ENCODE measurements around the gene FLOT2. TPM values are rescaled to one million over a fixed set of nuclear protein-coding genes. Genes with fewer than 3 reads are reported as not detected.

Gene FLOT2
- total and polyA plus RNA-seq, 9 donors, result 24.5 to 77.3 (median 75.3) TPM

- H3K27me3 ChIP-seq (ENCODE audit: control insufficient read depth, insufficient read depth, low read length), result no peaks in the 10 kb centered on the region
- 90% methylated on average over 2 of the region's 10 CpGs for WGBS (ENCODE audit: insufficient coverage)
- H3K9me3 ChIP-seq (replicated peaks; ENCODE audit: control insufficient read depth, low read depth, low read length), result no peaks in the 10 kb centered on the region
- DNase-seq, result no peak
- no peaks in the 10 kb centered on the region for H3K4me1 ChIP-seq (ENCODE audit: control insufficient read depth, insufficient read depth, low read length)
- H3K36me3 ChIP-seq (ENCODE audit: control insufficient read depth, insufficient read depth, low read length), result peaks cover 73% of the 10 kb centered on the region
- no peak overlapping the region for H3K4me3 ChIP-seq (ENCODE audit: low read length)
- no peak overlapping the region for H3K27ac ChIP-seq (ENCODE audit: low read length)
Measured at GRCh38 chr17:28885951-28886350, 11.6 kb downstream of the FLOT2 start.

- Histone ChIP-seq H3K27ac (ENCODE audit: low read length) (no peak overlapping the region), H3K4me3 (ENCODE audit: low read length) (no peak overlapping the region), H3K36me3 (ENCODE audit: control insufficient read depth, insufficient read depth, low read length) (peaks cover 79% of the 10 kb centered on the region), H3K4me1 (ENCODE audit: control insufficient read depth, insufficient read depth, low read length) (no peaks in the 10 kb centered on the region), H3K9me3 (replicated peaks; ENCODE audit: control insufficient read depth, low read depth, low read length) (no peaks in the 10 kb centered on the region), H3K27me3 (ENCODE audit: control insufficient read depth, insufficient read depth, low read length) (no peaks in the 10 kb centered on the region)
- no peak for DNase-seq
- 95% methylated on average over 3 of the region's 4 CpGs for WGBS (ENCODE audit: insufficient coverage)
Measured at GRCh38 chr17:28885363-28885762, 12.2 kb downstream of the FLOT2 start.

GRCh38 chr17:28883967-28884702 lies 13.4 kb downstream of the FLOT2 start:
- Histone ChIP-seq H3K4me1 (ENCODE audit: control insufficient read depth, insufficient read depth, low read length) (no peaks in the 10 kb centered on the region), H3K27ac (ENCODE audit: low read length) (no peak overlapping the region), H3K9me3 (replicated peaks; ENCODE audit: control insufficient read depth, low read depth, low read length) (no peaks in the 10 kb centered on the region), H3K27me3 (ENCODE audit: control insufficient read depth, insufficient read depth, low read length) (no peaks in the 10 kb centered on the region), H3K36me3 (ENCODE audit: control insufficient read depth, insufficient read depth, low read length) (peaks cover 91% of the 10 kb centered on the region), H3K4me3 (ENCODE audit: low read length) (no peak overlapping the region)
- 84% methylated on average over 27 of the region's 27 CpGs for WGBS (ENCODE audit: insufficient coverage)
- DNase-seq, result no peak

- H3K36me3 ChIP-seq (ENCODE audit: control insufficient read depth, insufficient read depth, low read length), result peaks cover 86% of the 10 kb centered on the region
- WGBS (ENCODE audit: insufficient coverage), result 95% methylated on average over 13 of the region's 18 CpGs
- DNase-seq, result no peak
- no peak overlapping the region for H3K4me3 ChIP-seq (ENCODE audit: low read length)
- H3K27me3 ChIP-seq (ENCODE audit: control insufficient read depth, insufficient read depth, low read length), result no peaks in the 10 kb centered on the region
- H3K9me3 ChIP-seq (replicated peaks; ENCODE audit: control insufficient read depth, low read depth, low read length), result no peaks in the 10 kb centered on the region
- no peak overlapping the region for H3K27ac ChIP-seq (ENCODE audit: low read length)
- H3K4me1 ChIP-seq (ENCODE audit: control insufficient read depth, insufficient read depth, low read length), result no peaks in the 10 kb centered on the region
Measured at GRCh38 chr17:28882154-28882895, 15.2 kb downstream of the FLOT2 start.

GRCh38 chr17:28881533-28882056 lies 15.9 kb downstream of the FLOT2 start:
- WGBS (ENCODE audit: insufficient coverage), result 96% methylated on average over 14 of the region's 17 CpGs
- Histone ChIP-seq H3K27me3 (ENCODE audit: control insufficient read depth, insufficient read depth, low read length) (no peaks in the 10 kb centered on the region), H3K27ac (ENCODE audit: low read length) (no peak overlapping the region), H3K9me3 (replicated peaks; ENCODE audit: control insufficient read depth, low read depth, low read length) (no peaks in the 10 kb centered on the region), H3K36me3 (ENCODE audit: control insufficient read depth, insufficient read depth, low read length) (peaks cover 79% of the 10 kb centered on the region), H3K4me1 (ENCODE audit: control insufficient read depth, insufficient read depth, low read length) (no peaks in the 10 kb centered on the region), H3K4me3 (ENCODE audit: low read length) (no peak overlapping the region)
- no peak for DNase-seq

- no peaks in the 10 kb centered on the region for H3K27me3 ChIP-seq (ENCODE audit: control insufficient read depth, insufficient read depth, low read length)
- peaks cover 69% of the 10 kb centered on the region for H3K36me3 ChIP-seq (ENCODE audit: control insufficient read depth, insufficient read depth, low read length)
- no peak for DNase-seq
- H3K9me3 ChIP-seq (replicated peaks; ENCODE audit: control insufficient read depth, low read depth, low read length), result no peaks in the 10 kb centered on the region
- H3K4me3 ChIP-seq (ENCODE audit: low read length), result no peak overlapping the region
- H3K27ac ChIP-seq (ENCODE audit: low read length), result no peak overlapping the region
- no peaks in the 10 kb centered on the region for H3K4me1 ChIP-seq (ENCODE audit: control insufficient read depth, insufficient read depth, low read length)
- 84% methylated on average over 6 of the region's 10 CpGs for WGBS (ENCODE audit: insufficient coverage)
Measured at GRCh38 chr17:28880572-28880945, 17.0 kb downstream of the FLOT2 start.

GRCh38 chr17:28879886-28880571 lies 17.5 kb downstream of the FLOT2 start:
- H3K36me3 ChIP-seq (ENCODE audit: control insufficient read depth, insufficient read depth, low read length), result peaks cover 64% of the 10 kb centered on the region
- DNase-seq, result no peak
- no peaks in the 10 kb centered on the region for H3K9me3 ChIP-seq (replicated peaks; ENCODE audit: control insufficient read depth, low read depth, low read length)
- no peaks in the 10 kb centered on the region for H3K27me3 ChIP-seq (ENCODE audit: control insufficient read depth, insufficient read depth, low read length)
- no peak overlapping the region for H3K4me3 ChIP-seq (ENCODE audit: low read length)
- no peak overlapping the region for H3K27ac ChIP-seq (ENCODE audit: low read length)
- H3K4me1 ChIP-seq (ENCODE audit: control insufficient read depth, insufficient read depth, low read length), result no peaks in the 10 kb centered on the region
- 84% methylated on average over 9 of the region's 9 CpGs for WGBS (ENCODE audit: insufficient coverage)

- no peak overlapping the region for H3K27ac ChIP-seq (ENCODE audit: low read length)
- WGBS (ENCODE audit: insufficient coverage), result 75% methylated on average over 1 of the region's 4 CpGs
- H3K9me3 ChIP-seq (replicated peaks; ENCODE audit: control insufficient read depth, low read depth, low read length), result no peaks in the 10 kb centered on the region
- H3K27me3 ChIP-seq (ENCODE audit: control insufficient read depth, insufficient read depth, low read length), result no peaks in the 10 kb centered on the region
- peaks cover 55% of the 10 kb centered on the region for H3K36me3 ChIP-seq (ENCODE audit: control insufficient read depth, insufficient read depth, low read length)
- no peak for DNase-seq
- H3K4me3 ChIP-seq (ENCODE audit: low read length), result no peak overlapping the region
- H3K4me1 ChIP-seq (ENCODE audit: control insufficient read depth, insufficient read depth, low read length), result no peaks in the 10 kb centered on the region
Measured at GRCh38 chr17:28878981-28879380, 18.6 kb downstream of the FLOT2 start.

GRCh38 chr17:28878158-28878910 lies 19.2 kb downstream of the FLOT2 start:
- DNase-seq, result no peak
- Histone ChIP-seq H3K36me3 (ENCODE audit: control insufficient read depth, insufficient read depth, low read length) (peaks cover 48% of the 10 kb centered on the region), H3K27me3 (ENCODE audit: control insufficient read depth, insufficient read depth, low read length) (no peaks in the 10 kb centered on the region), H3K4me3 (ENCODE audit: low read length) (no peak overlapping the region), H3K9me3 (replicated peaks; ENCODE audit: control insufficient read depth, low read depth, low read length) (no peaks in the 10 kb centered on the region), H3K27ac (ENCODE audit: low read length) (no peak overlapping the region), H3K4me1 (ENCODE audit: control insufficient read depth, insufficient read depth, low read length) (no peaks in the 10 kb centered on the region)
- no CpG with 5 or more reads among the region's 2 CpGs for WGBS (ENCODE audit: insufficient coverage)

All from muscle of leg (tissue), 11 donors.